HepG2 (cell line): Measurements from ENCODE around the gene MGA. TPM values are rescaled to one million over a fixed set of nuclear protein-coding genes. Genes with fewer than 3 reads are reported as not detected.

Source experiments
- ATAC-seq: fragments of 200-7000 bp; cut with Tn5 transposase; 3 replicates; pipeline ENCODE4 v1.9.1; 2020; ENCODE audit warnings: mild to moderate bottlenecking, moderate library complexity
- BruUV-seq: library from RNA; stranded (reverse); fragments of 400-500 nt; replicated peaks from 2 replicates; lab custom pipeline; 2021; lab: Mats Ljungman, UMichigan
- CTCF ChIA-PET: fragments of 300-600 bp; formaldehyde crosslinking; extraction: SDS; loops from one replicate; lab custom pipeline; 2021; ENCODE audit warnings: low total read pairs, inconsistent platforms, low intra/inter-chr PET ratio; lab: Yijun Ruan, JAX
- POLR2A ChIA-PET: fragments of 350-600 bp; sonication (Branson Sonifier 250); formaldehyde crosslinking; loops from one replicate; lab custom pipeline; 2020; ENCODE audit warnings: antibody characterized with exemption, inconsistent platforms; lab: Yijun Ruan, JAX
- DNase-seq: peaks from one replicate; pipeline ENCODE4 v3.0.0-alpha.2; 2015; ENCODE audit warnings: low spot score
- FAIRE-seq: peaks from 3 replicates; lab custom pipeline; 2011; peaks lifted over from hg19 to GRCh38; lab: Jason Lieb, UNC
- H2AFZ ChIP-seq: one replicate; pipeline ENCODE4 v1.6.1; 2011; ENCODE audit warnings: low read length, inconsistent platforms
- H3K27ac ChIP-seq: fragments of 300-600 bp; 3 replicates; pipeline ENCODE4 v1.8.0; 2011; ENCODE audit warnings: mixed run types, mild to moderate bottlenecking, mixed read lengths, low read length, inconsistent platforms; ENCODE audit not compliant: insufficient read depth; ENCODE audit errors: extremely low read length
- H3K27me3 ChIP-seq, 2 experiments: fragments of 200-600 bp in 1 of 2; 2 replicates in 1 of 2; 3 replicates in 1 of 2; pipeline versions ENCODE4 v1.6.0 to v1.8.0; 2011; ENCODE audit warnings: low read length in 2 of 2, mild to moderate bottlenecking in 2 of 2, moderate library complexity in 2 of 2, inconsistent platforms in 1 of 2; ENCODE audit not compliant: insufficient read depth in 2 of 2, control insufficient read depth in 1 of 2
- H3K36me3 ChIP-seq, 2 experiments: fragments of 200-600 bp in 1 of 2; replicated peaks in 1 of 2; 2 replicates in 1 of 2; 3 replicates in 1 of 2; pipeline versions ENCODE4 v1.5.1 to v1.8.0; 2011; ENCODE audit warnings: low read length in 2 of 2, inconsistent platforms in 1 of 2; ENCODE audit not compliant: insufficient read depth in 2 of 2, control insufficient read depth in 1 of 2
- H3K4me1 ChIP-seq: 2 replicates; pipeline ENCODE4 v1.5.1; 2012; ENCODE audit warnings: low read length, inconsistent platforms; ENCODE audit not compliant: insufficient read depth
- H3K4me2 ChIP-seq: 2 replicates; pipeline ENCODE4 v1.6.0; 2011; ENCODE audit warnings: low read depth, low read length, inconsistent platforms
- H3K4me3 ChIP-seq, 3 experiments: fragments of 200-600 bp in 1 of 3; sonication (generic), shearing (Covaris generic) in 1 of 3; replicated peaks in 1 of 3; 2 replicates each; pipeline ENCODE4 v1.5.1; 2011 to 2016; ENCODE audit warnings: low read length in 3 of 3, inconsistent platforms in 2 of 3, low read depth in 2 of 3, mild to moderate bottlenecking in 2 of 3, control low read depth in 1 of 3, mixed read lengths in 1 of 3; ENCODE audit not compliant: insufficient read depth in 1 of 3
- H3K79me2 ChIP-seq: one replicate; pipeline ENCODE4 v1.6.1; 2011; ENCODE audit warnings: low read length, inconsistent platforms; ENCODE audit not compliant: insufficient read depth
- H3K9ac ChIP-seq: 2 replicates; pipeline ENCODE4 v1.6.0; 2011; ENCODE audit warnings: mild to moderate bottlenecking, low read depth, low read length, inconsistent platforms; ENCODE audit not compliant: insufficient read depth
- H3K9me3 ChIP-seq: 2 replicates; pipeline ENCODE4 v1.5.1; 2012; ENCODE audit warnings: mild to moderate bottlenecking, low read length
- H4K20me1 ChIP-seq: 2 replicates; pipeline ENCODE4 v1.6.0; 2011; ENCODE audit warnings: inconsistent platforms, mild to moderate bottlenecking, low read length, moderate library complexity; ENCODE audit not compliant: insufficient read depth
- CBFB ChIP-seq: sonication (generic); formaldehyde crosslinking; IDR thresholded peaks from 2 replicates; pipeline ENCODE4 v1.4.0; 2020; ENCODE audit warnings: missing genetic modification reagents
- NFE2 ChIP-seq: sonication (generic); formaldehyde crosslinking; IDR thresholded peaks from 2 replicates; pipeline ENCODE4 v1.4.0; 2020; ENCODE audit warnings: missing genetic modification reagents
- TARDBP ChIP-seq: sonication (generic); formaldehyde crosslinking; IDR thresholded peaks from 2 replicates; pipeline ENCODE4 v1.8.0; 2022; ENCODE audit warnings: mild to moderate bottlenecking, missing genetic modification reagents
- TBP ChIP-seq: sonication (generic); formaldehyde crosslinking; IDR thresholded peaks from 2 replicates; pipeline ENCODE4 v1.5.0; 2020; ENCODE audit warnings: missing genetic modification reagents
- TRIM24 ChIP-seq: sonication (generic); formaldehyde crosslinking; IDR thresholded peaks from 2 replicates; pipeline ENCODE4 v1.8.0; 2022; ENCODE audit warnings: mild to moderate bottlenecking, missing genetic modification reagents
- ZNF563 ChIP-seq: sonication (generic); formaldehyde crosslinking; IDR thresholded peaks from 2 replicates; pipeline ENCODE4 v1.8.0; 2022; ENCODE audit warnings: mild to moderate bottlenecking, moderate library complexity, missing genetic modification reagents
- ZNF564 ChIP-seq: sonication (generic); formaldehyde crosslinking; IDR thresholded peaks from 2 replicates; pipeline ENCODE4 v1.8.1; 2023; ENCODE audit warnings: mild to moderate bottlenecking, missing genetic modification reagents
- ZNF629 ChIP-seq: sonication (generic); formaldehyde crosslinking; conservative IDR thresholded peaks from 2 replicates; pipeline ENCODE4 v1.5.0; 2020; ENCODE audit warnings: missing genetic modification reagents
- ZNF766 ChIP-seq: sonication (generic); formaldehyde crosslinking; IDR thresholded peaks from 2 replicates; pipeline ENCODE4 v1.5.0; 2020; ENCODE audit warnings: missing genetic modification reagents, borderline replicate concordance
- WGBS: methylation state at CpG from one replicate; pipeline ENCODE4 v1.1.6; 2017; ENCODE audit warnings: low lambda C conversion rate; 5-methylcytosine and 5-hydroxymethylcytosine counted together
- in situ Hi-C: cut with HindIII; loops from 2 replicates; pipeline ENCODE4 v1.10.0; 2017; ENCODE audit warnings: low pct_unique_long_range_greater_than_20kb; ENCODE audit not compliant: extremely low pct_ligation_motif_present
- intact Hi-C: fragments of 100-400 bp; cut with micrococcal nuclease; formaldehyde crosslinking; loops from one replicate; pipeline ENCODE4 v1.10.0; 2022; ENCODE audit not compliant: unreplicated experiment
- polyA plus RNA-seq, 8 experiments: library from polyadenylated mRNA; depleted of rRNA in 3 of 8; stranded (reverse) in 7 of 8; unstranded in 1 of 8; fragments of >200 nt; fragmentation: Illumina TruSeq in 4 of 8; extraction: Trizol in 4 of 8; gene quantifications; 2 replicates each; pipeline versions ENCODE4 v1.2.1 to v1.2.3, GENCODE V29; 2011 to 2016; ENCODE audit warnings: low read depth in 4 of 8, missing spikeins in 1 of 8, mixed read lengths in 1 of 8; ENCODE audit not compliant: insufficient read depth in 1 of 8
- total RNA-seq, 5 experiments: library from RNA; depleted of rRNA; stranded (reverse); fragments of >200 nt; fragmentation: Illumina TruSeq; extraction: Trizol; gene quantifications; 2 replicates each; pipeline ENCODE4 v1.2.3, GENCODE V29; 2016; ENCODE audit warnings: low read depth in 1 of 5
- TF ChIP-seq, protein P1 (sequence below): sonication (generic); formaldehyde crosslinking; IDR thresholded peaks from 2 replicates; pipeline ENCODE4 v1.8.1; 2023; ENCODE audit warnings: missing genetic modification reagents, inconsistent platforms, borderline replicate concordance

MGA gene
- total and polyA plus RNA-seq, 2 of the 13 experiments (the other 11 are each of a cell fraction or from before 2014, with no cell fraction given), result 5.3 to 59.0 TPM

DNA sequence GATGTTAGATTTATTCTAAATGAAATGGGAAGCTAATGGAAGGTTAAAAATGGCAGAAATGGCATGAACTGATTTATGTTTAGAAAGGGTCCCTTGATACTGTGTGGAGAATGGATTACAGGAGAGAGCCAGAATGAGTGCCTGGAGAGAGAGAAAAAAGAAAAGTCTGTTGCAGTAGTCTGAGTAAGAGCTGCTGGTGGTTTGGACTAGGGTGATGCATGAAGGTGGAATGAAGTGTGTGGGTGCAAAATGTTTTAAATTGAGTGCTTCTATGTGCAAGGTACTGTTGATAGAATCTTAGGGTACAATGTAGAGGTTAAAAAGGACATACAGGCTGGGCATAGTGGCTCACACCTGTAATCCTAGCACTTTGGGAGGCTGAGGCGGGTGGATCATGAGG, 11.4 kb upstream of the MGA start:
- Histone ChIP-seq H3K27ac (peak overlapping the region; percentile 3), H4K20me1 (no peaks in the 10 kb centered on the region), H3K4me1 (peaks cover 36% of the 10 kb centered on the region), H3K4me2 (0 out of 2 replicates have a peak overlapping the region, but pooled peaks have one; percentile 37), H3K4me3 (no peak overlapping the region), H2AFZ (no peak overlapping the region), H3K36me3 (no peaks in the 10 kb centered on the region; a peak in 1 of 5 replicates), H3K9me3 (no peaks in the 10 kb centered on the region), H3K27me3 (no peaks in the 10 kb centered on the region), H3K79me2 (peaks cover 60% of the 10 kb centered on the region), H3K9ac (no peak overlapping the region)
- intact Hi-C loops (no loop called here), in situ Hi-C loops (no loop called here)
- 83% methylated on average over 1 of the region's 1 CpG for WGBS
- FAIRE-seq, result no peak
- no TSS peak for BruUV-seq
- ATAC-seq, result no peak; the same call in 2 of the 3 replicates
- POLR2A ChIA-PET, result interaction anchor here (0.7 to 1.8 kb wide), 2 partner anchors 11 to 28 kb away, joined by 3 to 5 read pairs; partner anchors contain the start of gene MGA
- TF ChIP-seq, protein P1, sequence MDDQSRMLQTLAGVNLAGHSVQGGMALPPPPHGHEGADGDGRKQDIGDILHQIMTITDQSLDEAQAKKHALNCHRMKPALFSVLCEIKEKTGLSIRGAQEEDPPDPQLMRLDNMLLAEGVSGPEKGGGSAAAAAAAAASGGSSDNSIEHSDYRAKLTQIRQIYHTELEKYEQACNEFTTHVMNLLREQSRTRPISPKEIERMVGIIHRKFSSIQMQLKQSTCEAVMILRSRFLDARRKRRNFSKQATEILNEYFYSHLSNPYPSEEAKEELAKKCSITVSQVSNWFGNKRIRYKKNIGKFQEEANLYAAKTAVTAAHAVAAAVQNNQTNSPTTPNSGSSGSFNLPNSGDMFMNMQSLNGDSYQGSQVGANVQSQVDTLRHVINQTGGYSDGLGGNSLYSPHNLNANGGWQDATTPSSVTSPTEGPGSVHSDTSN (CRISPR knock-in tag), result no peak
- TF ChIP-seq TBP (CRISPR knock-in tag) (no peak), TARDBP (no peak), CBFB (CRISPR knock-in tag) (no peak), NFE2 (no peak), TRIM24 (no peak), ZNF629 (CRISPR knock-in tag) (no peak)
- CTCF ChIA-PET, result no interaction called here
- DNase-seq, result no peak

DNA sequence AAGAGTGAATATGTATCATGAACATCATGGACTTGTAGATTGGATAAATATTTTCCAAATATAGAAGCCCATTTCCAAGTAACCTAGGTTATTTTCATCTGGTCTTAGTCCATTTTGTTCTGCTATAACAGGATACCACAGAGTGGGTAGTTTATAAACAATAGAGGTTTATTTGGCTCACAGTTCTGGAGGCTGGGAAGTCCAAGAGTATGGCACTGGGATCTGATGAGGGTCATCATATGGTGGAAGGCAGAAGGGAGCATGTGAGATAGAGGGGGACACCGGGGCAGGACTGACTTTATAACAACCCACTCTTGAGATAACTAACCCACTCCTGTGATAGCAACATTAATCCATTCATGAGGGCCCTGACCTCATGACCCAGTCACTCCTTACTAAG, 9.4 kb upstream of the MGA start:
- POLR2A ChIA-PET, result no interaction called here
- Histone ChIP-seq H3K79me2 (peaks cover 58% of the 10 kb centered on the region), H3K4me3 (no peak overlapping the region), H2AFZ (no peak overlapping the region), H3K27me3 (no peaks in the 10 kb centered on the region), H3K4me1 (peaks cover 39% of the 10 kb centered on the region), H4K20me1 (no peaks in the 10 kb centered on the region), H3K27ac (no peak overlapping the region), H3K9me3 (no peaks in the 10 kb centered on the region), H3K9ac (no peak overlapping the region), H3K36me3 (no peaks in the 10 kb centered on the region; a peak in 1 of 5 replicates), H3K4me2 (no peak overlapping the region)
- CTCF ChIA-PET, result no interaction called here
- DNase-seq, result no peak
- WGBS, result 78% methylated on average over 1 of the region's 1 CpG
- TF ChIP-seq ZNF564 (CRISPR knock-in tag) (peak; percentile 99), ZNF766 (CRISPR knock-in tag) (peak; percentile 95), ZNF563 (CRISPR knock-in tag) (no peak)
- no peak for FAIRE-seq
- no peak for ATAC-seq
- no TSS peak for BruUV-seq
- intact Hi-C loops (no loop called here), in situ Hi-C loops (no loop called here)
